GM21515 (cell line): ENCODE measurements around the gene AFG3L2.

ENCODE experiments used
- ATAC-seq: cut with Tn5 transposase; IDR thresholded peaks from one replicate; pipeline ENCODE4 v1.9.1; 2021; ENCODE audit not compliant: unreplicated experiment

AFG3L2 gene

DNA sequence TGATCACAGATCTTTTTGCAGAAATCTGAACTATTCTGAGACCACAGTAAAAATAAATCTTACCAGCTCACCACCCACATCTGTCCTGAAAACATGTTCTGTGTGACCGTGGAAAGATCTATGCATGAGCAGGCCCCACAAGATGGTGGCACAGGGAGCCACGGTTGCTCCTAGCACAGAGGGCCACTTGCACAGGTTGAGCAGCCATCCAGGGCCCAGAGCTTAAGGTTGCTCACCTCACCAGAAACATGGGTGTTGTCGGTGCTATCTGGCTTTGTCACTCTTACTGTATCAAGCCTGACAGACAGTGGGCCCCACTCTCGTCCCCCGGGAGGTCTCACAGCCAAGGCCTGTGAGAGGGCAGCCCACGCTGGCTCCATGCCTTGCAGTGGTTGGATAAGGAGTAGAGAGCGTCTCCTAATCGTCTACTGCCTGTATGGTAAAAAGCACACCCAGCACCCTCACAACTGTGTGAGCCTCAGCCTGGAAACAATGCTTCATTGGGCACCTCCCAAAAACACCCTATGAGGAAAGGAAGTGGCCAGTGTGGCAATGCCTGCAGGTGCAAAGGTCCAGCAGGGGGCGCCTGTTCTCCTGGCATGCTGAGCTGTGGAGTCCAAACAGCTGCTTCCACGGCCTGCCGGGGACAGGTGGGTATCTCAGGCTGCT lies 49.4 kb downstream of the AFG3L2 start:
- ATAC-seq, result peak; percentile 65

DNA sequence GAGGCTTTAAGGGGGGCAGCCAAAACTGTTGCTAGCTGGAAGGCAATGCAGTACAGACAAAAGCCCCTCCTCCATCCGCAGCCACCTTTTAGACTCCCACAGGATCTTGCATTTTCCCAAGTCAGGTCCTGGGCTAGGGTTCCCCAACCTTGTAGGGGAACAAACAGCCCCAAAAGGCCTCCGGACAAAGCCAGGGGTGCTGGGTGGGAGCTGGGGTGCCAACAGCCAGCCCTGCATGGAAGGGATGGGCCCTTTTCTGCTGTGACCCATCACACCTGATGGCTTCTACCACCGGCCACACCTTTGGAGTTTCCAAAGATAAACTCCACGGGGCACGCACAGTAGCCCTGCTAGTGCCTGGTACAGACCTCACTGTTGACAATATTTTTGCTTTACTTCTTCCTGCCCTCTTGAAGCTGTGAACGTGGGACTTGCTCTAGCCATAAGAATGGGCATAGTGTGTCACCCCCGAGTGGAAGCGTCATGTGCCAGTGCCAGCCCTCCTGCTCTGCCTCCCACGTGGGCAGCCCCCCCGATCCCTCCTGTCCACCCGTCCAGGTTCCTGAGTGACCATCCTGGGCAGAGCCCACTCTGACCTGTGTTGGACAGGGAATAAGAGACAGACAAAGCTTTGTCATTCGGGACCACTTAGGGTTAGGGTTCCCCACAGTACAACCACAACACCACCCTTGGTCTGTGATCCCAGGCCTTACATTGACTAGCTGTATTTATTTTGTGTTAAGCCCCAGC lies 50.1 kb downstream of the AFG3L2 start:
- ATAC-seq, result no peak

DNA sequence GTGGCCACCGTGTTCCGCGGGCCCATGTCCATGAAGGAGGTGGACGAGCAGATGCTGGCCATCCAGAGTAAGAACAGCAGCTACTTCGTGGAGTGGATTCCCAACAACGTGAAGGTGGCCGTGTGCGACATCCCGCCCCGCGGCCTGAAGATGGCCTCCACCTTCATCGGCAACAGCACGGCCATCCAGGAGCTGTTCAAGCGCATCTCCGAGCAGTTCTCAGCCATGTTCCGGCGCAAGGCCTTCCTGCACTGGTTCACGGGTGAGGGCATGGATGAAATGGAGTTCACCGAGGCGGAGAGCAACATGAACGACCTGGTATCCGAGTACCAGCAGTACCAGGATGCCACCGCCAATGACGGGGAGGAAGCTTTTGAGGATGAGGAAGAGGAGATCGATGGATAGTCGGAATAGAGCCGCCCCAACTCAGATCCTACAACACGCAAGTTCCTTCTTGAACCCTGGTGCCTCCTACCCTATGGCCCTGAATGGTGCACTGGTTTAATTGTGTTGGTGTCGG lies 51.2 kb downstream of the AFG3L2 start:
- no peak for ATAC-seq

DNA sequence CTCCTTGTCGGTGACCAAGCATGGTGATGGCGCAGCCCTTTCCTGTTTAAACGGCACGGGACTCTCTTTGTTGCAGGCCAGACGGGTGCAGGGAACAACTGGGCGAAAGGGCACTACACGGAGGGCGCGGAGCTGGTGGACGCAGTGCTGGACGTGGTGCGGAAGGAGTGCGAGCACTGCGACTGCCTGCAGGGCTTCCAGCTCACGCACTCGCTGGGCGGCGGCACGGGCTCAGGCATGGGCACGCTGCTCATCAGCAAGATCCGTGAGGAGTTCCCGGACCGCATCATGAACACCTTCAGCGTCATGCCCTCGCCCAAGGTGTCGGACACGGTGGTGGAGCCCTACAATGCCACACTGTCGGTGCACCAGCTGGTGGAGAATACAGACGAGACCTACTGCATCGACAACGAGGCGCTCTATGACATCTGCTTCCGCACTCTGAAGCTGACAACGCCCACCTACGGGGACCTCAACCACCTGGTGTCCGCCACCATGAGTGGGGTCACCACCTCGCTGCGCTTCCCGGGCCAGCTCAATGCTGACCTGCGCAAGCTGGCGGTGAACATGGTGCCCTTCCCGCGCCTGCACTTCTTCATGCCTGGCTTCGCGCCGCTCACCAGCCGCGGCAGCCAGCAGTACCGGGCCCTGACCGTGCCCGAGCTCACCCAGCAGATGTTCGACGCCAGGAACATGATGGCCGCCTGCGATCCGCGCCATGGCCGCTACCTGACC lies 51.9 kb downstream of the AFG3L2 start:
- no peak for ATAC-seq

DNA sequence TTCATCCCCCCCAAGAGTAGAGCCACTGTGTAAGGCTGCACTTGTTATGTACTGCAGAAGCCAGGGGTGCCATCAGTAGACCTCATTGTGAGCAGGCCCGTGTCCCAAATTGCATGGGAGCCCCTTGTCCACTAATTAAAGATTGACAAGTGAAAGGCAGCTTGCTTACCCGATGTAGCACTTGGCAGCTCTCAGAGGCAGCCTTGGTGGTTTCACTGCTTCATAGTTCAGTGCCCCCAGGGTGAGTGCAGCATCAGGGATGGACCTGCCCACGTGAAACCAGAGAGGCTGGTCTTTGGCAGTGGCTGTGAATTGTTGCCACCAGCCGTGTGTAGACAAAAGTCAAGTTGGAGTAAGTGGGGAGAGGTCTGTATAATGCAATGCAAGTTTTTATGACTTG lies 55.7 kb downstream of the AFG3L2 start:
- peak; percentile 52 for ATAC-seq

DNA sequence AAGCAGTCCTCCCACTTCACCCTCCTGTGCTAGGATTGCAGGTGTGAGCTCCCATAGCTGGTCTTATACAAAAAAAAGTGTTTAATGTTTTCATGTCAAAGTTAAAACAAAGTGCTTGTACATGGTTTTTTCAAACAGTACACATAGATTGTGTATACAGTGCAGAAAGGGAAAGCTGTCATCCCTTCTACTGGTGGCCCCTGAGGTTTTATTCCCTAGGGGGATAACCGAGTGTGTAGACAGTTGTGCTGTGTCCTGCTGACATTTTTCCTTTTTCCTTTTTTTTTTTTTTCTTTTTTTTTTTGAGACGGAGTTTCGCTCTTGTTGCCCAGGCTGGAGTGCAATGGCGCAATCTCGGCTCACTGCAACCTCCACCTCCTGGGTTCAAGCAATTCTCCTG lies 58.2 kb downstream of the AFG3L2 start:
- no peak for ATAC-seq

DNA sequence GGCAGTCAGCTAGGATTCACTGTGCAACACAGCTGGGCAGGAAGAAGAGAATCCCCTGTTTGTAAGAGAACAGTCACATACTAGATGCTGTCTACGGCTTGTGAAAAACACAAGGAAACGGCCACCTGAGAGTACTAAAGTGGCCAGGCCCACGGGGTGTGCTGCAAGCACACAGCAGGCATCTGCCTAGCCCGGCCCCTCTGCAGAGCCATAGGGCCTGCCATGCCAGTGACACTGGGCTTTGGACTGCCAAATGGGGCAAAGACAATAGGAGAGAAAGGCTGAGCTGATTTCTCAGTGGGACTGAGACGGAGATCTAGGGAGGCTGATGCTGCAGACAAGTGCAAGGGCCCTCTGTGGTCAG lies 58.7 kb downstream of the AFG3L2 start:
- no peak for ATAC-seq

DNA sequence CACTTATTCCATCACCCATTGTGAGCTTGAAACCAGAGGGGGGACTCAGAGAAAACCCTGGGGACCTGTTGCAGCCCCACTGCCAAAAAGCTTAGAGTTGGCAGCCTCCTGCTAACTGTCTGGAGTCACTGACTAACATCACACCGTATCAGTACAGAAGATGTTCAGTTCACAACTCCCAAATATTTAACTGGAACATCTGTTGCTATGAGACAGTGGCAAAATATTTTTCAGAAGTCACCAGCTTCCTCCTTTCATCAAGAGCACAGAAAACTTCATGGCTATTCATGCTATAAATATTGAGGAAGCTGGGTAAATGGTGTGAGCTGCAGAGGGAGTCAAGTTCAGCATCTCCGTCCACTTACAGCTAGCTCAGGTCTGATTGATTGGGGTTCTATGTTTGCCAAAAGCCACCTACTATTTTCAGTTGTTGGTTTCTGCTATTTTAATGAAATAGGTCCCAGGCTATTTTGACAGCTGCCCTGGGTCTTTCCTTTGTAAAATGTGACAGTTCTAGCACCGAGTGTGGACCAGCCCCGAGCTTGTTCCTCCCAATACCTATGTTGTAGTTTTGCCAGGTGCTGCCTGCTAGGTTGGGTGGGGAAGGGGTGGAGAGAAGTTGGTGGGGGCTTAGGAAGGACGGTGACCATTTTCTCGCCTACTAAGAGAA lies 59.2 kb downstream of the AFG3L2 start:
- ATAC-seq, result no peak

DNA sequence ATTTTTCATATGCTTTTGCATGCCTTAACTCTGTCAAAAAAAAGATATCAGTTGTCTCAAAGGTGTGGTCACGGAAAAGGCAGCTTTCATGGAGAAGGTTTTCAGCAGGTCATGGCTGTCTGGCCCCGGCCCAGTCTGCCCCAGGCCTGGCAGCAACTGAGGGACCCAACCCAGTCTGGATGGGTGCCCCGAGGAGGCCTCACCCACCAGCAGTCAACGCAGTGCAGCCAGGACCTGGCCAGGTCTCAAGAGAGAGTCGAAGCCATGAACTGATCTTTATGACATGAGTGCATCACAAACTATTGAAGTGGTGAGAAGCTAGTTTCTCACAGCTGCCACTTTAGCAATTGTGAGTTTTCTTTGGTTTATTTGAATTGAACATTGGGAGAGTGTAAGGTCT lies 61.1 kb downstream of the AFG3L2 start:
- peak; percentile 10 for ATAC-seq

DNA sequence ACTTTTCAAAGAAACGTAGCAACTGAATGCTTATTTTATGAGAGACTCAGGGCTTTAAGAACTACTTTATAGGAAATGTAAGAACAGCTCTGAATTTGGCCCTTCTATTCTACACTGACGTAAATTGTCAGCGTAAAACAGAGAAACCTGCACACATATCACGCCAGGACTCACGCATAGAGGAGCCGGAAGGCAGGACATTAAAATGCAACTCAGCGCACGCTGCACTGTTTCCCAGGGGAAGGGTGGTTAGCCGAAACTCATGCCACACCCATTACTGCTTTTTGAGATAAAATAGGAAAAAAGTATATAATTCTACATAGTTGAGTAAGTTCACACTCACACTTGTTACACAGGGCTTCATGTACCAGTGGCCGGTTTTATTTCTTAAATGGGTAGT lies 61.5 kb downstream of the AFG3L2 start:
- peak; percentile 41 for ATAC-seq

DNA sequence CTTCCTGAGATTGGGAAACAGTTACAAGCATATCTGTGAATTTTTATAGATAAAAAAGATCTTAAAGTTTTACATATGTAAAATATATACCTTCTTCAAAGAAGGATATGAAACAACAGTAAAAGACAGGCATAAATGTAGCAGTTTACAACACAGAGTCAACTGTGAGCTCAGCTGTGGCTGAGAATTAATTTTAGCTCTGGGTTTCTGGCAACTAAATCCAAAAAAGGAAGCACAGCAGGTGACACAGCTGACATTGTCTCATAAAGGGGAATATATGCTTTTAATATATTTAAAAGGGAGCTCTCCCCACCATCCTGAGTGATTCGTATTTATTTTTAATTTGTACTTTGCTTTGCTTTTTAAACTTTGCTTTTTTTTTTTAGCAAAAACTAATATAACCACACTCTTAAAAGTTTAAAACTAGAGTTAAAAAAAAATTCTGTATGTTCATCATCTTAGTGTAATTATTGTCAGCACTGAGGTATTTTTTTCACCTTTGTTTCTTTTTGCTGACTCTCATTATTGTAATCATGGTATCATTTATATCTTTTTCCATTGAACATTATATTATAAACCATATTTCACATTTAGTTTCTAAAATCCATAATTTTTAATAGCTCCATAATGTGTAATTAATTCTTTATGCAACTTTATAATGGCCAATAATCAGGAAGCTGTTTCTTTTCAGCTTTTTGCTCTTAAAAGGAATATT lies 62.3 kb downstream of the AFG3L2 start:
- no peak for ATAC-seq

DNA sequence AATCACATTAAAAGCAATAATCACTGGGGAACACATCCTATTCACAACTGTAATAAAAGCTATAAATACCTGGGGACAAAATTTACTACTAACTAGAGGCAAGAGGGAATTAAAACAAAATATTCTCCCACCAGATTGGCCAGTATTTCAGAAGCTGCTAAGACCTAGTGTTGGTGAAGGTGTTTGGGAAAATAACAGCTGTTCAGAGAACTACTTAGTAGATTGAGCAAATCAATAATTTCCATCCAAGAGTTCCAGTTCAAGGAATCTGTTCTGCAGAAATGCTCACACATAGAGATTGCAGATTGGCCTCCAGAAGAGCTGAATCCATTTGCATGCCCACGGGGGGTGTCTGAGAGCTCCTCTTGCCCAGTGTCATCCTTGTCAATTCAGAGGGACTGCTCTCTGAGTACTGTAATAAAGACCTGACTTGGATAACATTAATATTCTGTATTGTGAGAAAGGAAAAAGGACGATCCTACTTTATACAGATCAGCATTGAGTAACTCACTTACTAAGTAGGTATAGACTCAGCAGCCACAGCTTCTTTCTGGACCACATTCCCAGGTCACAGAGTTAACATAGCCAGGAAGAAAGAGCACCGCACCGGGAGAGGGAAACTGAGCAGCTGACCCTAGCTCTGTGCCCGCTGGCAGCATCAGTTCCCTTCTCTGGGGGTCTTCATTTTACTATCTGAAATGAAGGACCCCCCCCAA lies 63.3 kb downstream of the AFG3L2 start:
- no peak for ATAC-seq

DNA sequence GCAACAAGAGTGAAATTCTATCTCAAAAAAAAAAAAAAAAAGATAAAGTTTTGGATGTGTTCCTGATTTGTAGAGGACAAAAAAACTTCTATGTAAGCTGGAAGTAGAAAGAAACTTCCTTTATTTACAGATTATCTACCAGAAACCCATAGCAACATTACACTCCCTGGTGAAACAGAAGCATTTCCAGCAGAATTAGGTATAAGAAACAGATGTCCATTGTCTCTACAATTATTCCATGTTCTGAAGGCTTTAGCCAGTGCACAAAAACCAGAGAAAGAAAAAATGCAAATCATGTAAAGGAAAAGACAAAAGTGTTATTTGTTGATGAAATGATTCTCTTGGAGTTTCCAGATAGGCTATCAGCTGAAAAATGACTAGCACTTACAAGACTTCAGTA lies 64.1 kb downstream of the AFG3L2 start:
- no peak for ATAC-seq

DNA sequence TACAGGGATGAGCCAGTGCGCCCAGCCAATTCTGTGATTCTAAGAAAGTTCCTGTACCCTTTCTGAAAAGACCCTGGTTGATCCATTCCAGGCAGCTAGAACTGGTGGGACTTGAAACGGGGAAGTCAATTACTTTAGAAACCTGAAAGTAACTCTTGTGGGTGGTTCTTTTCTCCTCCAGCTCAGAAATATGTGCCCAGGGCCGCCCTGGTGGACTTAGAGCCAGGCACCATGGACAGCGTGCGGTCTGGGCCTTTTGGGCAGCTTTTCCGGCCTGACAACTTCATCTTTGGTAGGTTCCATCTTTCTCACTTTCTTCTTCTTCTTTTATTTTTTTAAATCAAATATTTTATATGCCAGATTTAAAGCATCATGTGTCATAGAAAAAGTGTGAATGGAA lies 66.3 kb downstream of the AFG3L2 start:
- ATAC-seq, result no peak

DNA sequence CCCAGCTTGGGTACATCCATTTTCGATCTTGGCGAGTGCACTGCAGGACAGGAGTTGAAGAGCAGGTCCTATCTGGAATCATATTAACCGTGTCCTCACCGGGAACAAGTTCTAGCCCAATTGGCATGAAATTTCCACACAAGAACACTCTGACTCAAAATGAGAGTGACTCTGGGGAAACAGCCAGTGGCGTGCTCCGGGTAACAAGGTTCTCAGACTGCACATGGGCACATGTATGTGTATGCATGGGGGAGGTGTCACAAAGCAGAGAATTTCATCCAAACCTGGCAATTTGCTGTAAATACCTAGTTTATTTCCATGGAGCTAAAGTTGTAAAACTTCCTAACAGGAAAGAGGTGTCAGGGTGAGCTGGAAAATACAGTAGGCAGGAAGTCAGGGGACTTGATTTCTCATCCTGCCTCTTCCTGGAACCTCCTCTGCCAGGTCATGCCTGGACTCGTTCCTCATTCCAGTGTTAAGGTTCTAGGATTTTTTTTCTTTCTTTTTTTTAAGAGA lies 67.3 kb downstream of the AFG3L2 start:
- ATAC-seq, result no peak

DNA sequence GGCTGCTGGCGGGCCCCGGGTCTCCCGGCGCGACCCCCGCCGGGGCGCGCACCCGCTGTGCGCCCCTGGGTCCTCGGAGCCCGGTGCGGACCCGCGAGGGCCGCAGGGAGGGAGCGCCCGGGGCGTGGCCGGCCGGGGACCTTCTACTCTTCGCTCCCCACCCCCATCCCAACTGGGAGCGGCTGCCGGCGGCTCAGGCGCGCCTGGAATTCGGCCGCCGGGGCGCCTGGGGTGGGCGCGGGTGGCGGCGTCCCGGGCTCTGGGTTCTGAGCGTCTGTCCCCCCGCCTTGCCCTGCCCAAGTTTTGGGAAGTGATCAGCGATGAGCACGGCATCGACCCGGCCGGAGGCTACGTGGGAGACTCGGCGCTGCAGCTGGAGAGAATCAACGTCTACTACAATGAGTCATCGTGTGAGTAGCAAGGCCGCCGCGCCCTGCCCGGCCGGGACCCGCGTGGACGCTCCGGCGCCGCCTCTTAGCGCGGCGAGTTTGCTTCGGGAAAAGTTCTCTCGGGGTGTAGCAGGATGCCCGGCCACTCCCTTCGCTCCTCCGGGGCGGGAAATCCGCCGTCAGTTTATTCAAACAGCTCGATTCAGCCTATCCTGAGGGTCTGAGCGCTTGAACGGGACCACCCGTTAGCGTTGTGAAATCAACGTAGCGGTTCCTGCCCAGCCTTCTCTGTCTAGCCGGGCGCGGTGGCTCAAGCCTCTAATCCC lies 68.5 kb downstream of the AFG3L2 start:
- peak; percentile 63 for ATAC-seq

DNA sequence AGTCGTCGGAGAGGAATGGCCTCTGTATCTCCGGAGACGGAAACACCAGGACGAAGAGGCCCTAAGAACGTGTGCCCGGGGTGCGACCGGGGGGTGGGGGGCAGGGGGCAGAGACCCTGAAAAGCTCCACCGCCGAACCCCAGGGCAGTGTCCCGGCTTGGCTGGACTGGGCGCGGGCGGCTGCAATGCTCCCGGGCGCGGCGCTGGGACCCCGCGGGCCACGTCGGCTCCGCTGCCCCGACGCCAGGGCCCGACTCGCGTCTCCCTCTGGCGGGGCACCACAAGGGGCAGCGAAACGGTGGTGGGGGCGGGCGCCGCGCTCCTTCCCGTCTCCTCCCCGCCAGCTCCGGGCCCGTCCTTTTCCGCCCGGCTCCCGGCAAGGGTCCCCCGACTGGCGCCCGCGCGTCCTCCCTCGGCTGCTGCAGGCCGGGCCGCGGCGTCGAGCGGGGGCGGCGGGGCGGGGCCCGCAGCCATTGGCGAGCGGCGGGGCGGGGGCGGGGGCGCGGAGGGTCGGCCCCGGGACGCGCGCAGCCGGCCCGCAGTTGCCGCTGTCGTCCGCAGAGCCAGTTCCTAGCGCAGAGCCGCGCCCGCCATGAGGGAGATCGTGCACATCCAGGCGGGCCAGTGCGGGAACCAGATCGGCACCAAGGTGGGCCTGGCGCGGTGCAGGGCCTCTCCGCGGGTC lies 69.2 kb downstream of the AFG3L2 start, which contains the start of gene TUBB6:
Gene TUBB6, plus strand, starts transcription at position 541 of the 685 bp plus-strand sequence. Its CDS starts 52 bp downstream, at position 593.
- ATAC-seq, result peak; percentile 54
